Fibroblast of upper back skin (primary cell): Measurements from ENCODE around the gene PVALB.

ENCODE experiments used
- DNase-seq: peaks from one replicate; pipeline ENCODE4 v3.0.0-alpha.2; 2013

The PVALB gene

GRCh38 chr22:36770513-36771231 lies 46.2 kb downstream of the PVALB start:
- DNase-seq = no peak

DNA sequence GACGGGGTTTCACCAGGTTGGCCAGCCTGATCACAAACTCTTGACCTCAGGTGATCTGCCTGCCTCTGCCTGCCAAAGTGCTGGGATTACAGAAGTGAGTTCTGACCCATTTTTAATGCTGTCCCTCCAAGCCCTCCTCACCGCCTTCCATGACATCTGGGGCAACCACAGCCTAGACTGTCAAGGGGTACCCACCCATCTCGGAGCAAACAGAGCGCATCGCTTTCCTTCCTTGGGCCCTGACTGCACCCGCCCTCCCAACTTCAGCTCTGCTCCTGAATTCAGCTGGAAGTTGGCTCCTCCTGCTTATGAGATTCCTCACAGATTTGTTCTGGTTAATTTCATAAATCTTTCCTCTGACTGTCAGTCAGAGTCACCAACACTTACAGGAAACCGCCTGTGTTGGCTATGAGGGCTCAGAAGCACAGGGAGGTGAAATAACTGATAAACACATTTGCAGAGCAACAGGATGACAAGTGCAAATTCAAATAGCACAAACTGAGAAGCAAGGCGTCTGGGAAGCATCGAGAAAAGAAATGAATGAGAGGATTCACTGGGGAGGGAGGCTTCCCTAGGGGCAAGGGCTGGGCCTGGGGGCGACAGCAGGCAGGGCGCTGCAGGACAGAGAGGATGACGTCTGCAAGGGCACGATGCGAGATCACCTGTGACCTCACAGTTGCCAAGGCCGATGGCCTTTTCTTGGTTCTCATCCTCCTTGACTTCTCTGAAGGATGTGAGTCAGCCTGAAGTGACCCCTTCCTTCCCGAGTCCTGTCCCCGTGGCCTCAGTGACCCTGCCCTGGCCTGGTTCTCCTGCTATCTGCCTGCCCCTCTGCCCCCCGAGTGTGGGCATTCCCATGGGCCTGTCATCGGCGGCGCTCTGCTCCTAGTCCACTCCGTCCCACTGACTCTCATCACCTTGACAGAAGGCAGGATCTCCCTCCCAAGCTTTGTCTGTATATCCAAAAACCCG lies 47.0 kb downstream of the PVALB start:
- no peak for DNase-seq

DNA sequence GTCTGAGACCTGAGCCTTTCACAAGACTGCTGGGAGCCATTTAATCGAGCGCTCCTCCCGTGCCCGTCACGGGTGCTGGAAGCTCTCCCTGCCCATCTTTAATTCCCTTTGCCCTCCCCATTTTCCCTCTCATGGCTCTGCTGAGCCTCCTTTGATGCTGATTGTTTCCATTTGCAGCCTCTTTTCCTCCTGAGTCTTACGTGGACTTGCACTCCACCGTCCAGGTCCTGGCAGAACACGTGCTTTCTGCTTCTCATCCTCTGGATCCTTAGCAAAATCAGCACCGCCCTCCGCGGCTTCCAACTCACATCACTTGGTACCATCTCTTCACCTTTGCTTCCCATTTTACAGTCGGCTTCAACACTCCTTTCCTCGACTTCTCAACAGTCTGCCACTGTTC lies 48.2 kb downstream of the PVALB start:
- DNase-seq = no peak

DNA sequence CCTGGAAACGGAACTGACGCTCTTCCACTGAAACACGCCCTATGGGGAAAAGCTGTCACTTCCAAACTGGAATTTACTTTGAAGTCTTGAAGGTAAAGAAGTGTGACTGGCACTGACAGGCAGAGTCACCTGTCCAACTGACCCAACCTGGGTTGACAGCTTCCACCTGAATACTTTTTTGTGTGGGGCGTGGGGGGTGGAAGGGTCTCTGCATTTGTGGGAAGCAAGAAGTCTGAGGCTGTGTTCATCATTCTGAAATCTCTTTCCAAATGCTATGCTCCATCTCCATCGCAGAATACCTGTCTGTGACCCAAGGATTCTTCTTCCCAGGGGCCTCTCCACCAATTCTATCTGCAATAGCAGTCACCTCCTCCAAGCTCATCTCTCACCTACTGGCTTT lies 48.7 kb downstream of the PVALB start:
- no peak for DNase-seq

- no peak for DNase-seq
Observed at GRCh38 chr22:36767035-36767775, 49.6 kb downstream of the PVALB start.

GRCh38 chr22:36765943-36766450 lies 50.8 kb downstream of the PVALB start:
- DNase-seq = peak; percentile 40

- DNase-seq = no peak
Observed at GRCh38 chr22:36765131-36765942, 51.5 kb downstream of the PVALB start.

GRCh38 chr22:36764641-36765040 lies 52.2 kb downstream of the PVALB start:
- no peak for DNase-seq

- DNase-seq = no peak
Observed at GRCh38 chr22:36764060-36764459, 52.8 kb downstream of the PVALB start.

- no peak for DNase-seq
Observed at GRCh38 chr22:36763576-36763975, 53.3 kb downstream of the PVALB start.

GRCh38 chr22:36762687-36763260 lies 54.1 kb downstream of the PVALB start:
- no peak for DNase-seq

DNA sequence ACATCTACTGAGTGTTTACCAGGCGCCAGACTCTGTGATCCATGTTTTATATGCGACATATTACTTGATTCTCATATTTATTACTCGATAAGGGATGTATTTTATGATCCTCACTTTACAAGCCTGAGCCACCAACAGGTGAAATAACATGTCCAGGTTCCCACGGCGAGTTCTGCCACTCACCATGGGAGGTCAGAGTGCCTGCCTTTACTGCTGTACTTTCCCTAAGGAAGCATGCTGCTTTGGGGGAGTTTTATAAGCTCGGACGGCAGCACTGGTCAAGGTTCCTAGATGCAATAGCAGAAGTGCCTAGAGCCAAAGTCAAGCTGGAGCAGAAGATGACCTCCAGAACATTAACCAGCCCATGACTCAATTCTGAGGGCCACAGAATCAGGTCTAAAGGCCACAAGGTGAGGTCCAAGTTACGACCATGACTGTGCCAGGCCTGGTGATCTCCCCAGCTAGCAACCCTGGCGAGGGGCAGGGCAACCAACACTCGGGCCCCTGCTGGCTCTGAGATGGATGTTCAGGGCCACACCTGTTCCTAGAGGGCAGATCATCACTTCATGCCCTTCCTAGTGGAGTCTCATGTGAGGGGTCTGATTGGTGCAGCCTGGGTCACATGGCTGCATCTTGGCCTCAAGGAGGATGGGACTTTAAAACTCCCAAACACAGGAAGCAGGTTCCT lies 55.1 kb downstream of the PVALB start:
- no peak for DNase-seq

DNA sequence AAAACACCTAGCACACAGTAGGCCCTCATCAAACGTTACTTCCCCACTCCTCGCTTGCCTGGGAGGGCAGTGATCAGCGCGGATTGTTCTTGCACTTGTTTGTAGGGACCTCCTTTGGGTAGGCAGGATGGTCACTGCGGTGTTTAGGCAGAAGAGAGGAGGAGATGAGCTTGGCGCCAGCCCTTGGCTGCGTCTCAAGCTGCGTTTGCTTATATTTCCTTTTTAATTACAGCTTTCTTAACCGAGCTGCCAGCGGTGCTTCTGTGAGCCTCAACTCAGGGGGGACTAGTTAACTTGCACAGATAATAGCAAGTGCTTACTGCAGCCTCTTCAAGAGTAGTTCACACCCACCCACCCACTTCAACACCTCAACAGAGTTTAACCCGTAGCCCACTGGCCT lies 56.0 kb downstream of the PVALB start:
- no peak for DNase-seq

DNA sequence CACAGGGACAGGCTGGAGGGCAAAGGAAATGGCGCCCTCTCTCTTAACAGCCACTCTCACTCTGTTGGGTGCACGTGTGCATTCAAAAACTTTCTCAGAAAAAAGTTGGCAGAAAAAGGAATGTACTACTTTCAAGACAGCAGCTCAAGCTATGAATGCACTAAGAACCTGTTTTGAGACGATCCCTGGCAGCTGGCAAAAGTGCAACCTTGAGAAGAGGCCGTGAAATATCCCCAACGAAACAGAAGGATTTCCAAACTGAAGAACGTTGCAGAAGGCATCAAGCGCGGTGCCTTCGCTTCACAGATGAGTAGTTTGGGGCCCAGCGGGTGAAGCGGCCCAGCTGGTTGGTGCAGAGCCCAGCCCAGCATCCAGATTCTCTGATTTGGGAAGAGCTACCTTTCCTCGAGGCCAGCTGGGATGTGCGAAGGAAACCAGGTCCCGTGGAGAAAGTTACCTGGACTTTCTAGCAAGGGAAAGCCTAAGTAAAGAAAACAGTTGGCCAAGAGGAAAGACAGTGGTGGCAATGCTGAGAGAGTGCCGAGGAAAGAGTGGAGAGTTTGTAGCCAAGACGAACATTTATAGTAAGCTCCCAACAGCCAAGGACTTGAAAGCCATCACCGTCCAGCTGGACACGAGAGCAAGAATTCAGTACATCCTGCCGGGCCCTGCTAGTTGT lies 57.2 kb downstream of the PVALB start:
- DNase-seq = no peak

- DNase-seq = no peak
Observed at GRCh38 chr22:36758792-36759271, 58.0 kb downstream of the PVALB start.

GRCh38 chr22:36757668-36758211 lies 59.1 kb downstream of the PVALB start:
- DNase-seq = peak; percentile 62

GRCh38 chr22:36756746-36757655 lies 59.8 kb downstream of the PVALB start:
- DNase-seq = no peak

DNA sequence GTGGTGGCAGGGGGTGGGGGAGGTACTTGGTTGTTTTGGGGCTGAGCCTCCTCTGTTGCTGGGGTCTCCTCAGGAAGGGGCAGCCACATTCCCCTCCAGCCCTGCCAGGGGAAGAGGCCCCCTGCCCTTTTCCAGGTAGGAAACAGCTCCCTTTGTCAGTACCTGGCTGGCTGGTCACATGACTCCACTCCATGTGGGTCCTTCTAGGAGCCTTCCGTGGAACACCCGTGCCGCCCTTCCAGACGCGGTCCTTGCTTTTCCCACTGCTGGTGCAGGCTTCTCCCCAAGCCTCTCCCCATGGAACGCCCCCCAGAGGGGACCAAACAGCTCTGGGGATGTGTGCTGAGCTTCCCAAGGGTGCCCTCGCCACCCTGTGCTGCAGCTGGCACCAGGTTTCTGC lies 60.8 kb downstream of the PVALB start:
- DNase-seq = no peak

- DNase-seq = no peak
Observed at GRCh38 chr22:36755316-36755715, 61.5 kb downstream of the PVALB start.
